GM23338 (cell line): Measurements from ENCODE around the gene CCBE1. TPM values are rescaled to one million over a fixed set of nuclear protein-coding genes. Genes with fewer than 3 reads are reported as not detected.

ENCODE experiments used
- ATAC-seq: fragments of 200-7000 bp; cut with Tn5 transposase; 3 replicates; pipeline ENCODE4 v1.9.1; 2020
- DNase-seq: peaks from one replicate; pipeline ENCODE4 v3.0.0-alpha.2; 2015; ENCODE audit warnings: low spot score
- H2AFZ ChIP-seq: fragments of 200-600 bp; sonication (generic); 2 replicates; pipeline ENCODE4 v1.8.0; 2016; ENCODE audit warnings: antibody characterized with exemption, mild to moderate bottlenecking, moderate library complexity
- H3F3A ChIP-seq: fragments of 200-600 bp; sonication (generic); replicated peaks from 2 replicates; pipeline ENCODE4 v1.8.0; 2017; ENCODE audit warnings: antibody characterized with exemption, mixed run types, low read depth
- H3K27ac ChIP-seq: fragments of 200-600 bp; sonication (generic); 2 replicates; pipeline ENCODE4 v1.6.1; 2016; ENCODE audit warnings: low read depth
- H3K27me3 ChIP-seq: fragments of 200-600 bp; sonication (generic); 2 replicates; pipeline ENCODE4 v1.8.0; 2016; ENCODE audit warnings: mild to moderate bottlenecking, mixed run types, moderate library complexity; ENCODE audit not compliant: insufficient read depth
- H3K36me3 ChIP-seq: fragments of 200-600 bp; sonication (generic); 2 replicates; pipeline ENCODE4 v1.8.0; 2016; ENCODE audit warnings: mild to moderate bottlenecking; ENCODE audit not compliant: insufficient read depth
- H3K4me1 ChIP-seq: fragments of 200-600 bp; sonication (generic); 2 replicates; pipeline ENCODE4 v1.8.0; 2016; ENCODE audit warnings: mild to moderate bottlenecking, moderate library complexity; ENCODE audit not compliant: insufficient read depth
- H3K4me2 ChIP-seq: fragments of 200-600 bp; sonication (generic); 2 replicates; pipeline ENCODE4 v1.7.1; 2017; ENCODE audit warnings: mixed run types
- H3K4me3 ChIP-seq: fragments of 200-600 bp; sonication (generic); 2 replicates; pipeline ENCODE4 v1.6.1; 2016; ENCODE audit warnings: mixed run types
- H3K79me2 ChIP-seq: fragments of 200-600 bp; sonication (generic); replicated peaks from 2 replicates; pipeline ENCODE4 v1.8.0; 2017; ENCODE audit warnings: mild to moderate bottlenecking; ENCODE audit not compliant: insufficient read depth
- H3K9me2 ChIP-seq: fragments of 200-600 bp; sonication (generic); 2 replicates; pipeline ENCODE4 v1.8.0; 2017; ENCODE audit not compliant: insufficient read depth
- H4K20me1 ChIP-seq: fragments of 200-600 bp; sonication (generic); replicated peaks from 2 replicates; pipeline ENCODE4 v1.8.0; 2017; ENCODE audit warnings: mild to moderate bottlenecking; ENCODE audit not compliant: insufficient read depth
- H3K27ac Mint-ChIP-seq: 2 replicates; pipeline ENCODE4 v1.8.0; 2020; ENCODE audit warnings: inconsistent platforms, mild to moderate bottlenecking, moderate library complexity, mixed read lengths
- H3K27me3 Mint-ChIP-seq: 3 replicates; pipeline ENCODE4 v1.8.0; 2022; ENCODE audit warnings: low read depth, mild to moderate bottlenecking, moderate library complexity, mixed read lengths, inconsistent platforms; ENCODE audit not compliant: insufficient read depth, poor library complexity
- H3K36me3 Mint-ChIP-seq: 3 replicates; pipeline ENCODE4 v1.8.0; 2021; ENCODE audit warnings: low read depth, mild to moderate bottlenecking, inconsistent platforms, moderate library complexity, mixed read lengths
- H3K4me1 Mint-ChIP-seq: 3 replicates; pipeline ENCODE4 v1.8.0; 2020; ENCODE audit warnings: mild to moderate bottlenecking, inconsistent platforms, mixed read lengths
- H3K4me3 Mint-ChIP-seq: 3 replicates; pipeline ENCODE4 v1.8.0; 2021; ENCODE audit warnings: moderate library complexity, mild to moderate bottlenecking, inconsistent platforms, mixed read lengths
- H3K9me3 Mint-ChIP-seq: 3 replicates; pipeline ENCODE4 v1.8.0; 2020; ENCODE audit warnings: moderate library complexity, mild to moderate bottlenecking, inconsistent platforms, mixed read lengths
- CREB1 ChIP-seq: fragments of 250-450 bp; sonication (Bioruptor Pico); IDR thresholded peaks from 2 replicates; pipeline ENCODE4 v1.5.0; 2020; ENCODE audit warnings: low read depth, mild to moderate bottlenecking, moderate library complexity
- EZH2 ChIP-seq: fragments of 200-600 bp; sonication (generic); IDR thresholded peaks from one replicate; pipeline ENCODE4 v1.8.0; 2017; ENCODE audit warnings: antibody characterized with exemption, mild to moderate bottlenecking, low read depth; ENCODE audit not compliant: unreplicated experiment
- EZH2phosphoT487 ChIP-seq: fragments of 200-600 bp; sonication (generic); IDR thresholded peaks from one replicate; pipeline ENCODE4 v1.8.1; 2018; ENCODE audit warnings: antibody characterized with exemption; ENCODE audit not compliant: unreplicated experiment
- JUNB ChIP-seq: IDR thresholded peaks from one replicate; pipeline ENCODE4 v1.6.1; 2016; ENCODE audit warnings: antibody characterized with exemption; ENCODE audit not compliant: unreplicated experiment
- NANOG ChIP-seq: IDR thresholded peaks from 2 replicates; pipeline ENCODE4 v1.6.1; 2016; ENCODE audit warnings: antibody characterized with exemption, borderline replicate concordance
- POLR2AphosphoS5 ChIP-seq: IDR thresholded peaks from 2 replicates; pipeline ENCODE4 v1.6.1; 2016; ENCODE audit warnings: antibody characterized with exemption, low read depth
- STAT1 ChIP-seq: IDR thresholded peaks from one replicate; pipeline ENCODE4 v1.6.1; 2016; ENCODE audit warnings: antibody characterized with exemption; ENCODE audit not compliant: unreplicated experiment
- ZNF114 ChIP-seq: fragments of 250-450 bp; sonication (Bioruptor Pico); IDR thresholded peaks from 2 replicates; pipeline ENCODE4 v1.5.0; 2020; ENCODE audit warnings: mild to moderate bottlenecking, moderate library complexity
- ZNF331 ChIP-seq: fragments of 250-450 bp; sonication (Bioruptor Pico); IDR thresholded peaks from 2 replicates; pipeline ENCODE4 v1.5.0; 2020; ENCODE audit warnings: low read depth, mild to moderate bottlenecking, moderate library complexity
- polyA plus RNA-seq: library from polyadenylated mRNA; unstranded; fragments of >200 nt; fragmentation: Nextera tagmentation; extraction: Ambion mirVana; gene quantifications from 2 replicates; pipeline ENCODE4 v1.2.1, GENCODE V29; 2016
- total RNA-seq: library from RNA; depleted of rRNA; stranded (reverse); fragments of >200 nt; shearing (Covaris generic); gene quantifications from 2 replicates; pipeline ENCODE4 v1.2.3, GENCODE V29; 2014
- TF ChIP-seq, protein P1 (sequence below), 2 experiments: fragments of 200-600 bp in 1 of 2; sonication (generic) in 1 of 2; conservative IDR thresholded peaks; 2 replicates each; pipeline versions ENCODE4 v1.5.1 to v1.6.1; 2016 to 2017; ENCODE audit warnings: antibody characterized with exemption in 2 of 2, low read depth in 2 of 2, mild to moderate bottlenecking in 2 of 2, moderate library complexity in 1 of 2
- TF ChIP-seq, protein P2 (sequence below): IDR thresholded peaks from 2 replicates; pipeline ENCODE4 v1.6.1; 2016; ENCODE audit warnings: antibody characterized with exemption
- TF ChIP-seq, protein P3 (sequence below): IDR thresholded peaks from one replicate; pipeline ENCODE4 v1.6.1; 2018; ENCODE audit warnings: antibody characterized with exemption; ENCODE audit not compliant: unreplicated experiment
- TF ChIP-seq, protein P4 (sequence below): fragments of 250-450 bp; sonication (Bioruptor Pico); IDR thresholded peaks from 2 replicates; pipeline ENCODE4 v1.5.0; 2020; ENCODE audit warnings: mild to moderate bottlenecking, moderate library complexity

The CCBE1 gene
- total and polyA plus RNA-seq, 2 experiments from 2014 or later, result 2.1 to 2.6 TPM

DNA sequence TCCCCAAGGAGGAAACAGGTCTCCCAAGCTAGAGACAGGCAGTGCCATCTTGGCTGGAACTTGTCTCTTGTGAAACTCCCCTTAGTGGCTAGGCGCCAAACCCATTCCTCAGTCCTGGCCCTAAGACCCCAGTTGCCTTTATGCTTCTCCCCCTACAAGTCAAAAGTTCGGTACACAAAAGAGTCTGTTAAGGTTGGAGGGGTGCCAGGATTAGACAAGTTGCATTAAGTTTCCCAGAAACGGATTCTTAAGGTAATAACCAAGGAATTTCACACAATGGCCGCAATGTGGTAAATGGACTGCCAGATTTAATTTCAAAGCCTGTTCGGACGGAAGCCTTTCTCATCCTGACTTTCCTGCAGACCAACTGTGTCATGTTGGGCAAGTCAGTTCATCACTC lies 80.7 kb downstream of the CCBE1 start:
- ATAC-seq (no peak), DNase-seq (no peak)
- H2AFZ ChIP-seq, result no peak overlapping the region
- H3K27me3 ChIP-seq, result no peaks in the 10 kb centered on the region
- Mint-ChIP-seq H3K4me1 (peaks cover 10% of the 10 kb centered on the region; the same call in 2 of the 3 replicates), H3K9me3 (no peaks in the 10 kb centered on the region), H3K27me3 (no peaks in the 10 kb centered on the region), H3K27ac (no peak overlapping the region), H3K4me3 (no peak overlapping the region), H3K36me3 (no peaks in the 10 kb centered on the region)
- no peaks in the 10 kb centered on the region for H3K79me2 ChIP-seq
- H3K36me3 ChIP-seq, result no peaks in the 10 kb centered on the region
- no peaks in the 10 kb centered on the region for H3F3A ChIP-seq
- no peak overlapping the region for H3K4me2 ChIP-seq
- H3K4me3 ChIP-seq, result no peak overlapping the region
- no peaks in the 10 kb centered on the region for H3K4me1 ChIP-seq
- TF ChIP-seq, protein P1, sequence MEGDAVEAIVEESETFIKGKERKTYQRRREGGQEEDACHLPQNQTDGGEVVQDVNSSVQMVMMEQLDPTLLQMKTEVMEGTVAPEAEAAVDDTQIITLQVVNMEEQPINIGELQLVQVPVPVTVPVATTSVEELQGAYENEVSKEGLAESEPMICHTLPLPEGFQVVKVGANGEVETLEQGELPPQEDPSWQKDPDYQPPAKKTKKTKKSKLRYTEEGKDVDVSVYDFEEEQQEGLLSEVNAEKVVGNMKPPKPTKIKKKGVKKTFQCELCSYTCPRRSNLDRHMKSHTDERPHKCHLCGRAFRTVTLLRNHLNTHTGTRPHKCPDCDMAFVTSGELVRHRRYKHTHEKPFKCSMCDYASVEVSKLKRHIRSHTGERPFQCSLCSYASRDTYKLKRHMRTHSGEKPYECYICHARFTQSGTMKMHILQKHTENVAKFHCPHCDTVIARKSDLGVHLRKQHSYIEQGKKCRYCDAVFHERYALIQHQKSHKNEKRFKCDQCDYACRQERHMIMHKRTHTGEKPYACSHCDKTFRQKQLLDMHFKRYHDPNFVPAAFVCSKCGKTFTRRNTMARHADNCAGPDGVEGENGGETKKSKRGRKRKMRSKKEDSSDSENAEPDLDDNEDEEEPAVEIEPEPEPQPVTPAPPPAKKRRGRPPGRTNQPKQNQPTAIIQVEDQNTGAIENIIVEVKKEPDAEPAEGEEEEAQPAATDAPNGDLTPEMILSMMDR (conservative IDR thresholded peaks at IDR 0.05; ENCODE audit: low read depth in 2 of 2), result no peak
- no peak for TF ChIP-seq STAT1
- TF ChIP-seq ZNF331 (CRISPR knock-in tag), result no peak
- TF ChIP-seq EZH2phosphoT487, result no peak
- no peak for TF ChIP-seq EZH2
- TF ChIP-seq POLR2AphosphoS5, result no peak
- TF ChIP-seq, protein P2, sequence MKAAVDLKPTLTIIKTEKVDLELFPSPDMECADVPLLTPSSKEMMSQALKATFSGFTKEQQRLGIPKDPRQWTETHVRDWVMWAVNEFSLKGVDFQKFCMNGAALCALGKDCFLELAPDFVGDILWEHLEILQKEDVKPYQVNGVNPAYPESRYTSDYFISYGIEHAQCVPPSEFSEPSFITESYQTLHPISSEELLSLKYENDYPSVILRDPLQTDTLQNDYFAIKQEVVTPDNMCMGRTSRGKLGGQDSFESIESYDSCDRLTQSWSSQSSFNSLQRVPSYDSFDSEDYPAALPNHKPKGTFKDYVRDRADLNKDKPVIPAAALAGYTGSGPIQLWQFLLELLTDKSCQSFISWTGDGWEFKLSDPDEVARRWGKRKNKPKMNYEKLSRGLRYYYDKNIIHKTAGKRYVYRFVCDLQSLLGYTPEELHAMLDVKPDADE, result no peak
- TF ChIP-seq ZNF114 (CRISPR knock-in tag), result no peak
- no peak for TF ChIP-seq JUNB
- TF ChIP-seq, protein P3, sequence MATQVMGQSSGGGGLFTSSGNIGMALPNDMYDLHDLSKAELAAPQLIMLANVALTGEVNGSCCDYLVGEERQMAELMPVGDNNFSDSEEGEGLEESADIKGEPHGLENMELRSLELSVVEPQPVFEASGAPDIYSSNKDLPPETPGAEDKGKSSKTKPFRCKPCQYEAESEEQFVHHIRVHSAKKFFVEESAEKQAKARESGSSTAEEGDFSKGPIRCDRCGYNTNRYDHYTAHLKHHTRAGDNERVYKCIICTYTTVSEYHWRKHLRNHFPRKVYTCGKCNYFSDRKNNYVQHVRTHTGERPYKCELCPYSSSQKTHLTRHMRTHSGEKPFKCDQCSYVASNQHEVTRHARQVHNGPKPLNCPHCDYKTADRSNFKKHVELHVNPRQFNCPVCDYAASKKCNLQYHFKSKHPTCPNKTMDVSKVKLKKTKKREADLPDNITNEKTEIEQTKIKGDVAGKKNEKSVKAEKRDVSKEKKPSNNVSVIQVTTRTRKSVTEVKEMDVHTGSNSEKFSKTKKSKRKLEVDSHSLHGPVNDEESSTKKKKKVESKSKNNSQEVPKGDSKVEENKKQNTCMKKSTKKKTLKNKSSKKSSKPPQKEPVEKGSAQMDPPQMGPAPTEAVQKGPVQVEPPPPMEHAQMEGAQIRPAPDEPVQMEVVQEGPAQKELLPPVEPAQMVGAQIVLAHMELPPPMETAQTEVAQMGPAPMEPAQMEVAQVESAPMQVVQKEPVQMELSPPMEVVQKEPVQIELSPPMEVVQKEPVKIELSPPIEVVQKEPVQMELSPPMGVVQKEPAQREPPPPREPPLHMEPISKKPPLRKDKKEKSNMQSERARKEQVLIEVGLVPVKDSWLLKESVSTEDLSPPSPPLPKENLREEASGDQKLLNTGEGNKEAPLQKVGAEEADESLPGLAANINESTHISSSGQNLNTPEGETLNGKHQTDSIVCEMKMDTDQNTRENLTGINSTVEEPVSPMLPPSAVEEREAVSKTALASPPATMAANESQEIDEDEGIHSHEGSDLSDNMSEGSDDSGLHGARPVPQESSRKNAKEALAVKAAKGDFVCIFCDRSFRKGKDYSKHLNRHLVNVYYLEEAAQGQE, result no peak
- TF ChIP-seq NANOG, result no peak
- TF ChIP-seq, protein P4, sequence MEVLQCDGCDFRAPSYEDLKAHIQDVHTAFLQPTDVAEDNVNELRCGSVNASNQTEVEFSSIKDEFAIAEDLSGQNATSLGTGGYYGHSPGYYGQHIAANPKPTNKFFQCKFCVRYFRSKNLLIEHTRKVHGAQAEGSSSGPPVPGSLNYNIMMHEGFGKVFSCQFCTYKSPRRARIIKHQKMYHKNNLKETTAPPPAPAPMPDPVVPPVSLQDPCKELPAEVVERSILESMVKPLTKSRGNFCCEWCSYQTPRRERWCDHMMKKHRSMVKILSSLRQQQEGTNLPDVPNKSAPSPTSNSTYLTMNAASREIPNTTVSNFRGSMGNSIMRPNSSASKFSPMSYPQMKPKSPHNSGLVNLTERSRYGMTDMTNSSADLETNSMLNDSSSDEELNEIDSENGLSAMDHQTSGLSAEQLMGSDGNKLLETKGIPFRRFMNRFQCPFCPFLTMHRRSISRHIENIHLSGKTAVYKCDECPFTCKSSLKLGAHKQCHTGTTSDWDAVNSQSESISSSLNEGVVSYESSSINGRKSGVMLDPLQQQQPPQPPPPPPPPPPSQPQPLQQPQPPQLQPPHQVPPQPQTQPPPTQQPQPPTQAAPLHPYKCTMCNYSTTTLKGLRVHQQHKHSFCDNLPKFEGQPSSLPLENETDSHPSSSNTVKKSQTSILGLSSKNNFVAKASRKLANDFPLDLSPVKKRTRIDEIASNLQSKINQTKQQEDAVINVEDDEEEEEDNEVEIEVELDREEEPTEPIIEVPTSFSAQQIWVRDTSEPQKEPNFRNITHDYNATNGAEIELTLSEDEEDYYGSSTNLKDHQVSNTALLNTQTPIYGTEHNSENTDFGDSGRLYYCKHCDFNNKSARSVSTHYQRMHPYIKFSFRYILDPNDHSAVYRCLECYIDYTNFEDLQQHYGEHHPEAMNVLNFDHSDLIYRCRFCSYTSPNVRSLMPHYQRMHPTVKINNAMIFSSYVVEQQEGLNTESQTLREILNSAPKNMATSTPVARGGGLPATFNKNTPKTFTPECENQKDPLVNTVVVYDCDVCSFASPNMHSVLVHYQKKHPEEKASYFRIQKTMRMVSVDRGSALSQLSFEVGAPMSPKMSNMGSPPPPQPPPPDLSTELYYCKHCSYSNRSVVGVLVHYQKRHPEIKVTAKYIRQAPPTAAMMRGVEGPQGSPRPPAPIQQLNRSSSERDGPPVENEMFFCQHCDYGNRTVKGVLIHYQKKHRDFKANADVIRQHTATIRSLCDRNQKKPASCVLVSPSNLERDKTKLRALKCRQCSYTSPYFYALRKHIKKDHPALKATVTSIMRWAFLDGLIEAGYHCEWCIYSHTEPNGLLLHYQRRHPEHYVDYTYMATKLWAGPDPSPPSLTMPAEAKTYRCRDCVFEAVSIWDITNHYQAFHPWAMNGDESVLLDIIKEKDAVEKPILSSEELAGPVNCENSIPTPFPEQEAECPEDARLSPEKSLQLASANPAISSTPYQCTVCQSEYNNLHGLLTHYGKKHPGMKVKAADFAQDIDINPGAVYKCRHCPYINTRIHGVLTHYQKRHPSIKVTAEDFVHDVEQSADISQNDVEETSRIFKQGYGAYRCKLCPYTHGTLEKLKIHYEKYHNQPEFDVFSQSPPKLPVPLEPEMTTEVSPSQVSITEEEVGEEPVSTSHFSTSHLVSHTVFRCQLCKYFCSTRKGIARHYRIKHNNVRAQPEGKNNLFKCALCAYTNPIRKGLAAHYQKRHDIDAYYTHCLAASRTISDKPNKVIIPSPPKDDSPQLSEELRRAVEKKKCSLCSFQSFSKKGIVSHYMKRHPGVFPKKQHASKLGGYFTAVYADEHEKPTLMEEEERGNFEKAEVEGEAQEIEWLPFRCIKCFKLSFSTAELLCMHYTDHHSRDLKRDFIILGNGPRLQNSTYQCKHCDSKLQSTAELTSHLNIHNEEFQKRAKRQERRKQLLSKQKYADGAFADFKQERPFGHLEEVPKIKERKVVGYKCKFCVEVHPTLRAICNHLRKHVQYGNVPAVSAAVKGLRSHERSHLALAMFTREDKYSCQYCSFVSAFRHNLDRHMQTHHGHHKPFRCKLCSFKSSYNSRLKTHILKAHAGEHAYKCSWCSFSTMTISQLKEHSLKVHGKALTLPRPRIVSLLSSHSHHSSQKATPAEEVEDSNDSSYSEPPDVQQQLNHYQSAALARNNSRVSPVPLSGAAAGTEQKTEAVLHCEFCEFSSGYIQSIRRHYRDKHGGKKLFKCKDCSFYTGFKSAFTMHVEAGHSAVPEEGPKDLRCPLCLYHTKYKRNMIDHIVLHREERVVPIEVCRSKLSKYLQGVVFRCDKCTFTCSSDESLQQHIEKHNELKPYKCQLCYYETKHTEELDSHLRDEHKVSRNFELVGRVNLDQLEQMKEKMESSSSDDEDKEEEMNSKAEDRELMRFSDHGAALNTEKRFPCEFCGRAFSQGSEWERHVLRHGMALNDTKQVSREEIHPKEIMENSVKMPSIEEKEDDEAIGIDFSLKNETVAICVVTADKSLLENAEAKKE, result no peak
- no peak for TF ChIP-seq CREB1
- H3K9me2 ChIP-seq, result no peaks in the 10 kb centered on the region; the same call in 1 of the 2 replicates
- H3K27ac ChIP-seq, result no peak overlapping the region
- H4K20me1 ChIP-seq, result no peaks in the 10 kb centered on the region
